Astrocyte (in vitro differentiated cells and primary cell): ENCODE measurements around the gene FCGR3A.

ENCODE experiments used
- EZH2 ChIP-seq: IDR thresholded peaks from 2 replicates; pipeline ENCODE4 v1.6.1; 2012; ENCODE audit warnings: mild to moderate bottlenecking, low read length, inconsistent platforms; ENCODE audit not compliant: insufficient read depth
- TF ChIP-seq, protein P1 (sequence below): IDR thresholded peaks from 2 replicates; pipeline ENCODE4 v1.5.1; 2011; ENCODE audit warnings: low read depth, mild to moderate bottlenecking, inconsistent platforms, low read length, moderate library complexity; ENCODE audit not compliant: insufficient read depth

DNA sequence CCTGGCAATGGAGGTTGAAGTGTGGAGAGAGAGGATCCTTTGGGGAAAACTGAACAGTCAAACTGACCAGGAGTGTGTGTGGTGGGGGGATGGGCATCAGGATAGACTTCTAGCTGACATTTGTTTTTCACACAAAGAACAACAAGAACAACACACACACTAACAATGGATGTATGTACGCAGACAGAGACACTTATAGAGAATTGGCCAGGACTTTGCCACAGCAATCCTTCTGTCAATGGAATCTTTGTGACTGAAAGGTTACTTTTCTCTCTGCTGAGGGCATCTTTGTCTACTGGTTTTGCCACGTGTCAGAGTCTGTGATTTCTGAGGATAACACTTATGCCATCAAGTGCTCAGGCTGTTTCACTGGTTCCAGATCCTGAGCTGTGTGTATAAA is 56.8 kb downstream of the FCGR3A start:
- TF ChIP-seq, protein P1, sequence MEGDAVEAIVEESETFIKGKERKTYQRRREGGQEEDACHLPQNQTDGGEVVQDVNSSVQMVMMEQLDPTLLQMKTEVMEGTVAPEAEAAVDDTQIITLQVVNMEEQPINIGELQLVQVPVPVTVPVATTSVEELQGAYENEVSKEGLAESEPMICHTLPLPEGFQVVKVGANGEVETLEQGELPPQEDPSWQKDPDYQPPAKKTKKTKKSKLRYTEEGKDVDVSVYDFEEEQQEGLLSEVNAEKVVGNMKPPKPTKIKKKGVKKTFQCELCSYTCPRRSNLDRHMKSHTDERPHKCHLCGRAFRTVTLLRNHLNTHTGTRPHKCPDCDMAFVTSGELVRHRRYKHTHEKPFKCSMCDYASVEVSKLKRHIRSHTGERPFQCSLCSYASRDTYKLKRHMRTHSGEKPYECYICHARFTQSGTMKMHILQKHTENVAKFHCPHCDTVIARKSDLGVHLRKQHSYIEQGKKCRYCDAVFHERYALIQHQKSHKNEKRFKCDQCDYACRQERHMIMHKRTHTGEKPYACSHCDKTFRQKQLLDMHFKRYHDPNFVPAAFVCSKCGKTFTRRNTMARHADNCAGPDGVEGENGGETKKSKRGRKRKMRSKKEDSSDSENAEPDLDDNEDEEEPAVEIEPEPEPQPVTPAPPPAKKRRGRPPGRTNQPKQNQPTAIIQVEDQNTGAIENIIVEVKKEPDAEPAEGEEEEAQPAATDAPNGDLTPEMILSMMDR, result no peak
- no peak for TF ChIP-seq EZH2
